ENCODE results near the gene EIF3CL.
"Not testable (repeated sequence)": the region's sequence is repeated elsewhere in the genome, so short reads cannot be mapped to it uniquely, and the experiment has no call there.

Gene EIF3CL

DNA sequence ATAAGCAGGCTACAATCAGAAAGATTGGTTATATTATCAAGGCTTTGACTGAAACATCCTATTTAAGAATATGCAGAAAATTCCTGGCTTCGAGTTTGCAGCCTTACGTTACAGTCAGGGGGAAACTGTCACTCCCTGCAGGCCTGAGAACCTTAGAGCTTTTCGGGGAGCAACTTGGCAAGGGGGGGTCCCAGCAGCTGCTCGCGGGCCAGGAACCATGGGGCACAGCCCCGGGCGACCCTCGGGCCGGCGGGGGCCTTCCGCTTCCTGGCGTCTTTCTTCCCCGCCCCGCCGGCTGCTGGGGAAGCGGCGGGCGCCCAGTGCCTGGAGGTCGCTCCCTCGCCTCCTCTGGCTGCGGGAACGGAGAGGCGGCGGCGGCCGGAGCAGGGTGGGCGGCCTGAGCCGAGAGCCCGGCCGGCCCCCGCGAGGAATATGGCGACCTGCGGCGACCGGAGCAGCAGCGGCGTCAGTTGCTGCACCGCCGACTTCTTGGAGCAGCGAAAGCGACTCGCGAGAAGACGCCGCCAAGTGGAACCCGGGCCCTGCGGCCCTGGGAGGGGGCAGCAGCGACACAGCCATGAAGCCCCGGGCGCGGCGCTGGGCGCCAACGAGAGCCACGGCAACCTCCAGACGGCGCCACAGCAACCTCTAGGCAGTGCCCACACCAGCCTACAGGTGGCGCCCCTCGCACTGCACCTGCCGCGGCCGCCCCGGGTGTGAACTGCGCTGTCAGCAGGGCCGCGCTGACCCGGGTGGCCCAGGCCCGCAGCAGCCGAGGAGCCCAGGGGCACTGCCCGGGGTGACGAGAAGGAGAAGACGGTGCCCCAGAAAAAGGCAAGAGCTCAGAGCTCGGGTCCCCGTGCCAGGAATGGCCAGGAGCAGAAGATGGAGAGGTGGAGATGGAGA lies 39.1 kb downstream of the EIF3CL start:
- FAIRE-seq: peak; percentile 77
- DNase-seq (ENCODE audit: extremely low spot score, insufficient read length, low read depth): not testable (repeated sequence)

DNA sequence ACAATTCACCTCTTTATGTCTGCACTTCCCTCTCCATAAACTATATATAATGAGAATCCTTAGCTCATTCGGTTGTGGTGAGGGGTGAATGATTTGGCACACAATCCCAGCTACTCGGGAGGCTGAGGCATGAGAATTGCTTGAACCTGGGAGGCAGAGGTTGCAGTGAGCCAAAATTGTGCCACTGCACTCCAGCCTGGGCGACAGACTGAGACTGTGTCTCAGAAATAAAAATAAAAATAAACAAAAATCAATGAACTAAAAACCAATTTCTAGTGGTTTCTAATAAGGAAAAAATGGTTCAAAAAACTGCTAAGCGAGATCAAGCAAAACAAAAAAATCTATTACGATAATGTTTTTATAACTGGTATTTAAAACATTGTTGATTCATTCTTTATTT lies 40.2 kb downstream of the EIF3CL start, which contains the start of gene NPIPB6:
TSS of gene NPIPB6 (minus strand) at position 101 of the 400 bp plus-strand sequence. CDS start 686 bp downstream, outside the sequence.
- FAIRE-seq; DNase-seq (ENCODE audit: extremely low spot score, insufficient read length, low read depth): not testable (repeated sequence)

DNA sequence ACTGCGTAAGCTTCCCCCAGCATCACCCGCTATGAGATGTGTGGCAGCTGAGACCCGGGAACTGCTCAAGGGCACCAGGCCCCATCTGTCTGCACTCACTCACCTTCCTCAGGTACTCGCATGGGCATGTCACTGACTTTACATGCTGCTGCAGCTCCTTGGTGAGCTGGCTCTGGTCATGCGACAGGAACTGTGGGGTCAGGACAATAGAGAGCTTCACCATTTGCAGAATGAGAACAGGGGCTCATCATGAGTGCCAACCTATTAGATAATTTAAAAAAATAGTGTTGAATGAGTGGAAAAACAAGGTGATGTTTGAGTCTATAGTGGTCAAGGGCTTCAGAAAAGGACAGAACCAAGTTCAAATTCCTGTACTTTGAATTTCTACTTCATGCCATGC lies 41.0 kb downstream of the EIF3CL start:
- FAIRE-seq; DNase-seq (ENCODE audit: extremely low spot score, insufficient read length, low read depth): not testable (repeated sequence)

DNA sequence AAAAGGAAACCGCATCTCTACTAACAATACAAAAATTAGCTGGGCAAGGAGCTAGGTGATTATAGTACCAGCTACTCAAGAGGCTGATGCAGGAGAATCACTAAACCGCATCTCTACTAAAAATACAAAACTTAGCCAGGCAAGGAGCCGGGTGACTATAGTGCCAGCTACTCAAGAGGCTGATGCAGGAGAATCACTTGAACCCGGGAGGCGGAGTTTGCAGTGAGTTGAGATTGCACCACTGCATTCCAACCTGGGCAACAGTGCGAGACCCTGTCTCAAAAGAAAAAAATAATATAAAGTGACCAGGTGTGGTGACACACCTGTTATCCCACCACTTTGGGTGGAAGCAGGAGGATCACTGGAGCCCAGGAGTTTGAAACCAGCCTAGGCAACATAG lies 65.4 kb downstream of the EIF3CL start:
- not testable (repeated sequence) for DNase-seq (ENCODE audit: extremely low spot score, insufficient read length, low read depth); FAIRE-seq

DNA sequence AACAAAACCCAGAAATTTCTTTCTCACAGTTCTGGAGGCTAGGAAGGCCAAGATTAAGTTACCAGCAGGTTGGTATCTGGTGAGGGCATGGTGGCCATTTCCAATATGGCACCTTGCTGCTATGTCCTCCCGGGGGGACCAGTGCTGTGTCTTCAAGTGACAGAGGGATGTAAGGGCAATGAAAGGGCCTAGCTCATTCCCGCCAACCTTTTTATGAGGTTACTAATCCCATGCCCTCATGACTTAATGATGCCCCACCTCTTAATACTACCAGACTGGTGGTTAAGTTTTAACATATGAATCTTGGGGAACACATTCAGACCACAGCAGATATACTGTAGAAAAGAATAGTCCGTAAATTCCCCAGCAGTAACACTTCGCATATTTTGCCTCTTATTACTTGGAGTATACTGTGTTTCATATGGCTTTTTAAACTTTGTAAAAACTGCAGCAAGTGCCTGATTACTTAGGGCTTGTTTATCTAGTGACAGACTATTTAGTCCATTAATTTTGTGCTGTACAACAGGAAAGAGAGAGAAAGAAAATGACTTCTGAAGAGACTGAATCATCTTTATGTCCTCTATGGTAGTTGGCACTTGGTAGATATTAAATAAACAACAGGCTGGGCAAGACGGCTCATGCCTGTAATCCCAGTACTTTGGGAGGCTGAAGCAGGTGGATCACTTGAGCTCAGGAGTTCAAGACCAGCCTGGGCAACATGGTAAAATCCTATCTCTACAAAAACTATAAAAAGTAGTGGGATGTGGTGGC lies 66.5 kb downstream of the EIF3CL start:
- not testable (repeated sequence) for FAIRE-seq; DNase-seq (ENCODE audit: extremely low spot score, insufficient read length, low read depth)

DNA sequence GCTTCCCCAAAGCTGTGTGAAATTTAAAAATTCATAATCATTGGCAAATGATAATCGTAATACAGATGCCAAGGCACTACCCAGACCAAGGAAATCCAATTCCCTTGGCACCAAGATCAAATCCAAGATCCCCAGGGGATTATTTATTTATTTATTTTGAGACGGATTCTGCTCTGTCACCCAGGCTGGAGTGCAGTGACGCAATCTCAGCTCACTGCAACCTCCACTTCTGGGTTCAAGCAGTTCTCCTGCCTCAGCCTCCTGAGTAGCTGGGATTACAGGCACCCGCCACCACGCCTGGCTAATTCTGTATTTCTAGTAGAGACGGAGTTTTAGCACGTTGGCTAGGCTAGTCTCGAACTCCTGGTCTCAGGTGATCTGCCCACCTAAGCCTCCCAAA lies 68.0 kb downstream of the EIF3CL start:
- DNase-seq (ENCODE audit: extremely low spot score, insufficient read length, low read depth); FAIRE-seq: not testable (repeated sequence)

DNA sequence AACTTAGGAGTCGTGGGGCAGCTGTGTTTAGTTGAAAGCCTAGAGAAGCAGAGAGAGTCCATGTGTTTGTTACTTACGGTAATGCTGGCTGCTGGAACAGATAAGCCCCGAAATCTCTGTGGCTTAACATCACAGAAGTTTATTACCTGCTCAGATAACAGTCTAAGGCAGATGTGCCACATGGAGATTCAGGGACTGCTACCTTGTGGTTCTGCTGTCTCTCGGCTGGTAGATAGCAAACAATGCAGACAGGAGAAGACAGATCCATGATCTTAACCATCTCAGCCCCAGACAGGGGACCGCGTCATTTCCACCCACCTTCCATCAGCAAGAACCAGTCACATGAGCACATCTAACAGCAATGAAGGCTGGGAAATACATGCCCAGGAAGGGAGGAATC lies 71.0 kb downstream of the EIF3CL start:
- not testable (repeated sequence) for FAIRE-seq; DNase-seq (ENCODE audit: extremely low spot score, insufficient read length, low read depth)

DNA sequence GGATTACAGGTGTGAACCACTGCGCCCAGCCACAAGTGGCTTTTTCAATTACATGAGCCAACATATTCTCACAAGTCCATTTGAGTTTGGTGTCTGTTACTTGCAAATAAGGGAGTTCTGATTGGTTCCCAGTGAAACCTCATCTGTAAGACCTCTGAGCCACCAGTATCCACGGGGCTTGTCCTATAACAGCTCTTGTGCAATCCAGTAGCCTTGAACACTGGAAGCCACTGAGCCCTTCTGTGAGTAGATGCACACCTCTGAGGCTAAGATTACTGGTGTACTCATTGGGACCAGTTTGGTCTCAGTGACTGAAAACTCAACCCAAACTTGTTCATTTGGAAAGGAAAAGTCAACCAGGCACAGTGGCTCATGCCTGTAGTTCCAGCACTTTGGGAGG lies 72.7 kb downstream of the EIF3CL start:
- DNase-seq (ENCODE audit: extremely low spot score, insufficient read length, low read depth); FAIRE-seq: not testable (repeated sequence)

DNA sequence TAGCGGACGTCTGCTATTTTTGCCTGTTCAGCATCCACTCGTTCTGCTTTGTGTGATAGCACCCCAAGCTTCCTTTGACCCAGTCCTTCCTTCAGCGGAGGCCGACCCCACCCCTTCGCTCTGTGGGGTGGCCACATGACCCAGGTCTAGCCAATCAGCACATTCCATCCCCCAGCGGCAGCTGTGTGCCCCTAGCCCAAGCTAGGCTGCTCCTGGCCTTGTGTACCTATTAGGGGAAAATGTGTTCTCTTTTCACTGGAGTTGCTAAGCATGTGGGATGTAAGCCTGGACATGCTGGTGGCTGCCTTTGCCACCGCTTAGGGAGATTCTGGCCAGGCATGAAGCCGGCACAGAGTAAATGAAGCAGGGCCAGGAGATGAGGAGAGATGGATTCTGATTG lies 73.4 kb downstream of the EIF3CL start:
- FAIRE-seq; DNase-seq (ENCODE audit: extremely low spot score, insufficient read length, low read depth): not testable (repeated sequence)

All from GM18507 (cell line).